ENCODE results near the gene CHRNG. TPM values are rescaled to one million over a fixed set of nuclear protein-coding genes. Genes with fewer than 3 reads are reported as not detected.

Gene CHRNG
- total and polyA plus RNA-seq, 2 experiments from 2014 or later = 0.28 TPM; not detected in 1

- no peak for DNase-seq (ENCODE audit: low read depth in 1 of 2, low spot score in 1 of 2)
- Histone ChIP-seq H3K4me1 (ENCODE audit: low read depth) (no peaks in the 10 kb centered on the region), H3K27me3 (peaks cover 38% of the 10 kb centered on the region), H3K4me3 (no peak overlapping the region), H3K27ac (no peak overlapping the region), H3K36me3 (no peaks in the 10 kb centered on the region), H3K9me3 (ENCODE audit: low read depth) (no peaks in the 10 kb centered on the region)
- no peak for TF ChIP-seq CTCF (IDR thresholded peaks at IDR 0.05; ENCODE audit: low read depth, low read length)
Measured at GRCh38 chr2:232516551-232516950, 22.9 kb upstream of the CHRNG start.

- no peak for DNase-seq (ENCODE audit: low read depth in 1 of 2, low spot score in 1 of 2)
- Histone ChIP-seq H3K4me3 (no peak overlapping the region), H3K27ac (no peak overlapping the region), H3K27me3 (peaks cover 61% of the 10 kb centered on the region), H3K4me1 (ENCODE audit: low read depth) (no peaks in the 10 kb centered on the region), H3K9me3 (ENCODE audit: low read depth) (no peaks in the 10 kb centered on the region), H3K36me3 (no peaks in the 10 kb centered on the region)
- TF ChIP-seq CTCF (IDR thresholded peaks at IDR 0.05; ENCODE audit: low read depth, low read length) = no peak
Measured at GRCh38 chr2:232518844-232519243, 20.6 kb upstream of the CHRNG start.

- DNase-seq (ENCODE audit: low read depth in 1 of 2, low spot score in 1 of 2) = no peak
- H3K9me3 ChIP-seq (ENCODE audit: low read depth) = no peaks in the 10 kb centered on the region
- H3K4me1 ChIP-seq (ENCODE audit: low read depth) = no peaks in the 10 kb centered on the region
- H3K4me3 ChIP-seq = no peak within 1 kb of the TSS
- no peak within 1 kb of the TSS for H3K27ac ChIP-seq
- peaks cover 61% of the 10 kb centered on the region for H3K27me3 ChIP-seq
- H3K36me3 ChIP-seq = no peaks in the 10 kb centered on the region
- no peak for TF ChIP-seq CTCF (IDR thresholded peaks at IDR 0.05; ENCODE audit: low read depth, low read length)
Measured at GRCh38 chr2:232519581-232520438, 19.7 kb upstream of the CHRNG start, which contains the start of gene PRSS56. PRSS56 (plus strand) TSS chr2:232520388; CDS start chr2:232520599, 211 bp downstream.

- Histone ChIP-seq H3K36me3 (no peaks in the 10 kb centered on the region), H3K27me3 (peaks cover 61% of the 10 kb centered on the region), H3K9me3 (ENCODE audit: low read depth) (no peaks in the 10 kb centered on the region), H3K27ac (no peak overlapping the region), H3K4me1 (ENCODE audit: low read depth) (peaks cover under 1% of the 10 kb centered on the region), H3K4me3 (no peak overlapping the region)
- TF ChIP-seq CTCF (IDR thresholded peaks at IDR 0.05; ENCODE audit: low read depth, low read length) = no peak
- no peak for DNase-seq (ENCODE audit: low read depth in 1 of 2, low spot score in 1 of 2)
Measured at GRCh38 chr2:232520489-232520888, 19.0 kb upstream of the CHRNG start.

- no peak for DNase-seq (ENCODE audit: low read depth in 1 of 2, low spot score in 1 of 2)
- TF ChIP-seq CTCF (IDR thresholded peaks at IDR 0.05; ENCODE audit: low read depth, low read length) = no peak
- Histone ChIP-seq H3K4me1 (ENCODE audit: low read depth) (peaks cover 2% of the 10 kb centered on the region), H3K9me3 (ENCODE audit: low read depth) (no peaks in the 10 kb centered on the region), H3K36me3 (no peaks in the 10 kb centered on the region), H3K27me3 (peaks cover 61% of the 10 kb centered on the region), H3K27ac (no peak overlapping the region), H3K4me3 (no peak overlapping the region)
Measured at GRCh38 chr2:232521098-232521497, 18.4 kb upstream of the CHRNG start.
